Vagina (tissue), 2 donors: ENCODE measurements around the gene LCE1B.

Source experiments
- CTCF ChIP-seq, 3 experiments: fragments of 450-650 bp in 2 of 3; fragments of 200-600 bp in 1 of 3; sonication (generic) in 1 of 3; IDR thresholded peaks; one replicate each; pipeline ENCODE4 v1.5.1; 2017 to 2019; ENCODE audit warnings: antibody characterized with exemption in 3 of 3, mild to moderate bottlenecking in 2 of 3, moderate library complexity in 2 of 3
- POLR2A ChIP-seq, 2 donors: fragments of 450-650 bp; IDR thresholded peaks; one replicate each; pipeline ENCODE4 v1.6.1; 2017; ENCODE audit warnings: antibody characterized with exemption in 2 of 2, mild to moderate bottlenecking in 2 of 2, moderate library complexity in 2 of 2
- POLR2AphosphoS5 ChIP-seq, 2 donors: sonication (generic); formaldehyde crosslinking; IDR thresholded peaks; one replicate each; pipeline ENCODE4 v1.9.0; 2017; ENCODE audit warnings: antibody characterized with exemption in 2 of 2, mild to moderate bottlenecking in 2 of 2, low read depth in 1 of 2; ENCODE audit not compliant: insufficient read depth in 1 of 2

DNA sequence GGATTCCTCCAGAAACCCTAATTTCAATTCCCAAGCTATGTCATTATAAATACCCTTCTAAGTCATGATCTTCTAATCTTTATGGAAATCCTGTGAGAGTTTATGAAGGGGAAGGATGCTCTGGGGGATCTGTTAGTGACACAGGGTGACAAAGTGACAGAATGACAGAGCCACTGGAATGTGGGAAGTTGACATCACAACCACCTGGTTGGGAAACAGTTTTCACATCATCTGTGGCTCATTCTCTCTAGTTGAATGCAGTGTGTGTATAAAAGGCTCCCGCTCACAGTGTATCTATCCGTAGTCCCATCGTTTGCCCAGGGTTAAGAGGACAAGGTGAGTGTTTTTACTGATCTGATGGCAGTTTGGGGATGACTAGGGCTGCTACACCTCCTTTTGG lies 47.9 kb downstream of the LCE1B start, which contains the start of gene LCE7A:
- TF ChIP-seq POLR2A (IDR thresholded peaks at IDR 0.05), result no peak
- TF ChIP-seq CTCF (IDR thresholded peaks at IDR 0.05), result no peak
- no peak for TF ChIP-seq POLR2AphosphoS5 (IDR thresholded peaks at IDR 0.05; ENCODE audit: insufficient read depth in 1 of 2, low read depth in 1 of 2)
